ENCODE results near the gene TAF8. TPM values are rescaled to one million over a fixed set of nuclear protein-coding genes. Genes with fewer than 3 reads are reported as not detected.

The TAF8 gene
- polyA plus RNA-seq, 5 donors, result 19.1 to 26.7 (median 26.3) TPM

GRCh38 chr6:42123379-42124103, 73.2 kb downstream of the TAF8 start:
- DNase-seq, result no peak

GRCh38 chr6:42124223-42124836, 74.0 kb downstream of the TAF8 start:
- DNase-seq, result no peak

GRCh38 chr6:42125231-42125630, 74.9 kb downstream of the TAF8 start:
- no peak for DNase-seq

GRCh38 chr6:42125663-42126062, 75.3 kb downstream of the TAF8 start:
- DNase-seq, result no peak

- no peak for DNase-seq
Measured at GRCh38 chr6:42128460-42129359, 78.4 kb downstream of the TAF8 start.

GRCh38 chr6:42129360-42129676, 79.0 kb downstream of the TAF8 start:
- DNase-seq, result no peak

- no peak for DNase-seq
Measured at GRCh38 chr6:42131531-42131930, 81.2 kb downstream of the TAF8 start.

GRCh38 chr6:42133926-42134325, 83.6 kb downstream of the TAF8 start:
- no peak for DNase-seq

GRCh38 chr6:42135161-42135560, 84.8 kb downstream of the TAF8 start:
- no peak for DNase-seq

- DNase-seq, result no peak
Measured at GRCh38 chr6:42135722-42136121, 85.4 kb downstream of the TAF8 start.

GRCh38 chr6:42136508-42137193, 86.3 kb downstream of the TAF8 start:
- DNase-seq, result no peak

Other genes with a start within 250 kb of the TAF8 start
- 10 to 100 TPM in 4 of 5 donors, 1 to 10 TPM in 1; 8.9 to 15.4 (median 15.0) TPM for gene USP49, start 155.1 kb upstream of the TAF8 start, polyA plus RNA-seq (ENCODE audit: insufficient read depth in 1 of 5, insufficient read length in 5 of 5, low replicate concordance in 1 of 5)
- gene MED20, start 129.4 kb upstream of the TAF8 start, polyA plus RNA-seq (ENCODE audit: insufficient read depth in 1 of 5, insufficient read length in 5 of 5, low replicate concordance in 1 of 5), result 10 to 100 TPM; 24.7 to 34.9 (median 30.2) TPM
- 10 to 100 TPM; 20.7 to 27.6 (median 23.5) TPM for gene BYSL, start 129.0 kb upstream of the TAF8 start, polyA plus RNA-seq (ENCODE audit: insufficient read depth in 1 of 5, insufficient read length in 5 of 5, low replicate concordance in 1 of 5)
- 10 to 100 TPM; 34.3 to 57.6 (median 41.0) TPM for gene CCND3, start 108.7 kb upstream of the TAF8 start, polyA plus RNA-seq (ENCODE audit: insufficient read depth in 1 of 5, insufficient read length in 5 of 5, low replicate concordance in 1 of 5)
- 1 to 10 TPM; 2.3 to 3.2 (median 2.9) TPM for gene C6orf132, start 92.1 kb downstream of the TAF8 start, polyA plus RNA-seq (ENCODE audit: insufficient read depth in 1 of 5, insufficient read length in 5 of 5, low replicate concordance in 1 of 5)
- gene GUCA1A, start 122.8 kb downstream of the TAF8 start, polyA plus RNA-seq (ENCODE audit: insufficient read depth in 1 of 5, insufficient read length in 5 of 5, low replicate concordance in 1 of 5), result under 1 TPM in 3 of 5 donors, not detected in 2; 0.15 to 0.30 (median 0.26) TPM
- 1 to 10 TPM; 1.7 to 4.0 (median 2.4) TPM for gene GUCA1B, start 144.4 kb downstream of the TAF8 start, polyA plus RNA-seq (ENCODE audit: insufficient read depth in 1 of 5, insufficient read length in 5 of 5, low replicate concordance in 1 of 5)
- 10 to 100 TPM; 24.1 to 31.9 (median 31.1) TPM for gene MRPS10, start 167.3 kb downstream of the TAF8 start, polyA plus RNA-seq (ENCODE audit: insufficient read depth in 1 of 5, insufficient read length in 5 of 5, low replicate concordance in 1 of 5)

Measured in right lung (tissue), 5 donors.